Measurements from ENCODE around the gene PTBP3.

DNA sequence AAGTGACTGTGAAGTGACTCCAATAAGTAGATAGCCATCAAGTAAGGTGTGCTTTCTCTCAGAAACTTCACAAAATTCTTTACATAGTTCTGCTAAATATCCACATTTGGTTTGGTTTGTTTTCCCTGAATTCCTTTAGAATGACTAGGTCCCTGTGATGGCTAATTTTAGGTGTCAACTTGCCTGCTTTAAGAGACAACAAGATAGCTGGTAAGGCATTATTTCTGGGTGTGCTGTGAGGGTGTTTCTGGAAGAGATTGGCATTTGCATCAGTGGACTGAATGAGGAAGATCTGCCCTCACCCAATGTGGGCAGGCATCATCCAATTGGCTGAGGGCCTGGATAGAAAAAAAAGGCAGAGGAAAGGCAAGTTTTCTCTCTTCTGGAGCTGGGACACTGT lies 8.3 kb upstream of the PTBP3 start:
- TF ChIP-seq, protein P1, sequence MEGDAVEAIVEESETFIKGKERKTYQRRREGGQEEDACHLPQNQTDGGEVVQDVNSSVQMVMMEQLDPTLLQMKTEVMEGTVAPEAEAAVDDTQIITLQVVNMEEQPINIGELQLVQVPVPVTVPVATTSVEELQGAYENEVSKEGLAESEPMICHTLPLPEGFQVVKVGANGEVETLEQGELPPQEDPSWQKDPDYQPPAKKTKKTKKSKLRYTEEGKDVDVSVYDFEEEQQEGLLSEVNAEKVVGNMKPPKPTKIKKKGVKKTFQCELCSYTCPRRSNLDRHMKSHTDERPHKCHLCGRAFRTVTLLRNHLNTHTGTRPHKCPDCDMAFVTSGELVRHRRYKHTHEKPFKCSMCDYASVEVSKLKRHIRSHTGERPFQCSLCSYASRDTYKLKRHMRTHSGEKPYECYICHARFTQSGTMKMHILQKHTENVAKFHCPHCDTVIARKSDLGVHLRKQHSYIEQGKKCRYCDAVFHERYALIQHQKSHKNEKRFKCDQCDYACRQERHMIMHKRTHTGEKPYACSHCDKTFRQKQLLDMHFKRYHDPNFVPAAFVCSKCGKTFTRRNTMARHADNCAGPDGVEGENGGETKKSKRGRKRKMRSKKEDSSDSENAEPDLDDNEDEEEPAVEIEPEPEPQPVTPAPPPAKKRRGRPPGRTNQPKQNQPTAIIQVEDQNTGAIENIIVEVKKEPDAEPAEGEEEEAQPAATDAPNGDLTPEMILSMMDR (IDR thresholded peaks at IDR 0.05) = no peak
- no peak for TF ChIP-seq POLR2AphosphoS5 (IDR thresholded peaks at IDR 0.05; ENCODE audit: low read depth, low read length)
- no peak for TF ChIP-seq MEF2A (IDR thresholded peaks at IDR 0.05; ENCODE audit: borderline replicate concordance, low read depth)
- no peak for TF ChIP-seq EP300 (IDR thresholded peaks at IDR 0.05; ENCODE audit: borderline replicate concordance in 1 of 2, low read depth in 1 of 2, low read length in 1 of 2)
- no peak for TF ChIP-seq CHD2 (IDR thresholded peaks at IDR 0.05; ENCODE audit: low read length, partially characterized antibody)
- TF ChIP-seq SMC3 (IDR thresholded peaks at IDR 0.05; ENCODE audit: low read depth, low read length) = no peak
- peak; percentile 20; the same call in 1 of the 2 replicates for TF ChIP-seq JUND (IDR thresholded peaks at IDR 0.05)
- TF ChIP-seq NRF1 (IDR thresholded peaks at IDR 0.05; ENCODE audit: low read depth, low read length) = no peak
- TF ChIP-seq NFIC (IDR thresholded peaks at IDR 0.05; ENCODE audit: borderline replicate concordance) = no peak
- no peak for TF ChIP-seq YY1 (IDR thresholded peaks at IDR 0.05; ENCODE audit: low read depth)
